ENCODE measurements around the gene VAV2.

The VAV2 gene

DNA sequence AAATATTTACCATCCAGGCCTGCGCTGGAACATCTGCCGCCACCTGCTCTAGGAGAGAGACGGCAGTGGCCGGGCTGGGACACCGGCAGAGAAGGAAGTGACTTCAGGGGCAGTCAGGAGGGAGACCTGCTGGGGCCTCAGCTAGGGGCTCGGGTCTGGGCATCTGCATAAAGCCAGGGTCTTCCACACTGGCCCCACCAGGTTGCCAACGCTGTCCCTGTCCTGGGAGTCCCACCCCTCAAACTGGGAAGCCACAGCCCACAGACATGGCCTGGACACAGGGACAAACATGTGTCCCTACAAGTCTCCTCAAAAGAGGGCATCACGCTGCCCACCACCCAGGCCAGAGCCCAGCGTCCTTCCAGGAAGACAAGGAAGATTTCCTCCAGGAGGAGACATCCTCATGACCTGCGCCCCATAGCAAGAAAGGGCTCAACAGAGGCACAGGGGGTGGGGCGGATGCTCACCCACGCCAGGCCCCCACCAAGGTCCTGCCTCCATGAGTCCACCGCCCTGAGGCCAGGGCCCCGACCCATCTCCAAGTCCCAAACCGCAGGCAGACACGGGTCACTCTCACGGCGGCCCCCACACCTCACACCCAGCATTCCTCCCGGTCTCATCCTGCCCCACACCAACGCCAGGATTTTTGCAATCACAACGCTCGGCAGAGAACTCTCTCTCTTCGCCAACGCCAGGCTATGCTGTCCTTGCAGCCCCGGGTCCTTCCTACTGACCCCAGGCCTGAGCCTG is 9.0 kb downstream of the VAV2 start:
- in situ Hi-C loops (cut with MboI; ENCODE audit: low sequenced_read_pairs): no loop called here

DNA sequence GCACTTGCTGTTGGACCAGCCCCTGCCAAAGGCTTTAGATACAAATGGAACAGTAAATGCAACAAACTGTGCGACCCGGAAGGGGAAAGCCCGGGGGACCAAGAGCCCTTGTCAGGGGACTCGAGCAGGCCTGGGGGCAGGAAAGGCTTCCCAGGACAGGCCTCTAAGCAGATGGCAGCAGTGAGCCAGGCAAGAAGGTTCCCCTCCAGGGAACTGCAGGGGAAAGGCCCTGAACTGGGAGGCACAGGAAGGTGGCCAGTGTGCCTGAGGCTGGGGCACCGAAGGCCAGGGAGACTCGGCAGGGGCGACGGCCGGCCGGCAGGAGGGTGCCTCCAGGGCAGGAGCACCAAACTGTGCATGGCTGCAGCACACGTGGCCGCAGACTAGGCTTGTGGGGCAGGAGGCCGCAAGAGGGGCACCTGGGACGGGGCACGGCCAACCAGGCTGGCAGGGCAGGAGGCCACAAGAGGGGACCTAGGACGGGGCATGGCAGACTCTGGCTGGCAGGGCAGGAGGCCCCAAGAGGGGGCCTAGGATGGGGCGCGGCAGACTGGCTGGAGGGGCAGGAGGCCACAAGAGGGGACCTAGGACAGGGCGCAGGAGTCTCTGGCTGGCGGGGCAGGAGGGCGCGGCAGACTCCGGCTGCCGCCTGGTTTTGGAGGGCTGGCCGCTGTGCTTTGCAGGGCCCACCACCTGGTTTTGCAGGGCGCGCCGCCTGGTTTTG is 10.0 kb downstream of the VAV2 start:
- in situ Hi-C loops (cut with MboI; ENCODE audit: low sequenced_read_pairs): no loop called here

DNA sequence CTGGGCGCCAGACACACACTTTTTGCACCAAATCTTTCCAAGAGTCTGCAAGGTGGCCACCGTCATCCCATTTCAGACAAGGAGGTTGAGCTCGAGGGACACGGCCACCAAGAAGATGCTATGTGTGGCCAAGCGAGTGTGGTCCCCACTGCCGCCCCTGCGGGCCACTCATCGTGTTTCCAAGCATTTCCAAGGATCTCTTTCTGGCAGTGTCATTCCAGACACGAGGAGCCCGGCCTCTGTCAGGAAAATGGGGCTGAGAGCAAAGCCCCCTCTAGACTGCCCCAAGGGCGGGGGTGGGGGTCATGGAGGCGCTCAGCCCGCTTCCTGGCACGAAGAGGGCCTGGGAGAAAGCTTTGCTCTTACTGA is 10.6 kb downstream of the VAV2 start:
- in situ Hi-C loops (cut with MboI; ENCODE audit: low sequenced_read_pairs): no loop called here

DNA sequence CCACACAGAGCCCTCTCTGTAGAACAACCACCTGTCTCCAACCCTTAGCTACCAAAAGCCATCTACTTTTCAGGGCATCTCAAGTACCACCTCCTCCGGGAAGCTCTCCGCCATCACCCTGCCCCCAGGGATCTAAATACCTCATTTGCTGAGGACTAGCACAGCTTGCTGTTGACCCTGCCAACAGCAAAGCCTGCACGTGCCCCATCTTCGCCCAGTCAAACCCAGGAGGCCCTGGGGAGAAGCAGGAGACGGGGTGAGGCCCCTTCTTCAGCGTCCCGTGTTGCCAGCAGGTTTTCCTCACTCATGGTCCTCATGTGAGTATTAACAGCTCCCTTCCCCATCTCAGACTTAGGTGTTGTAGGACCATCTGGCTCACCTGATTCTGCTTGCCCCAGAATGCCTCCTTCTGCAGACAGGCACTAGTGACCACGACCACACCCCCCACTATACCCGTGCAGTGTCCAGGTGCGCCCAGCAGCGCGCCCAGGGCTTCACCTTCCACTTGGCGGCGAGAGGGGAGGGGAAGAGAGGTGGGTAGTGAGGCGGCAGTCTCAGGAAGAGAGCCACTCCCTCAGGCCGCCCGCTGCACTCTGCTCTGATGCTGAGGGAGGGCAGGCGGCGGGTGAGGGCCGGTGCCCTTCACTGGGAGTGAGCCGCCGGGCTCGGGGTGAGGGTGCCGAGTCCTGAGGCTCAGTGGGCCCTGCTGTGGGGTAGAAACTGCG is 11.1 kb downstream of the VAV2 start:
- in situ Hi-C loops (cut with MboI; ENCODE audit: low sequenced_read_pairs): no loop called here

DNA sequence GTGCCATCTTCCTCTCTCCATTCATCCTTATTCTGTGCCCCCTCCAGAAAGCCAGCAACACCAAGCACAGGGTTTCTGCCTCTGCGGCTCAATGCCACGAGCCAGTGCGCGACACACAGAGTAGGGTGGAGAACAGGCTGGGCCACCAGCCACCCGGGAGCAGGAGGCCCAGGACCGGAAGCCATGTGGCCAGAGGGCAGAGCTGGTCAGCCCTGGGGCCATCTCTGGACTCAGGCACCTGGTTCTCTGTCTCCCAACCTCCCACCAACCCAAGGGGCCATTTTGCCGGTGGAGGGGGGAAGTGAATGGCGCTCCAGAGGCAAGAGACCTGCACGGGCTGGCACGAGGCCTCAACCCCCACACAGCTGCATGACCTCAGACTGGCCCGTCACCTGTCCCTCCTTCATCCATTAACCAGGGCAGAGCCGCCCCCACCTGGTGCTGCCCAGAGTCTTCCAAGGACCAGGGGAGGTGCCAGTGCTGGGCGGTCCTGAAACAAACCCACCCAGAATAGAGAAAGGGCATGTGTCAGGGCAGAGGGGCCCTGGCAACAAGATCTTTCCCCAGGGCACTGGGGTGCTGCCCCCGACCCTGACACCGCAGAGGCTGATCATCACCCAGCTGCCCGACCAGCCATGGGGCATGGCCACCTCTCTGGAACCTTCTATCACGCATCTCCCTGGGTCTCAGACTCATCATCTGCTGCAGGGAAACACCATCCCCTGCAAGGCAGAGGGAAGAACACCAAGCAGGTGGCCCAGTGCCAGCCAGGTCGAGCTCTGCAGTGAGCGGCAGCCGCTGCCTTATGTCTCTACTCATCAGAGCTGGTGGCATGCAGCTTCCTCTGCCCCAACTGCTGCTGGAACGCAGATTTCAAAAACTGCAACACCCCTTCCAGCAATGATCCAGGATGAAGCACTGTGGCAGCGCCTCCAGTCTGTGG is 11.9 kb downstream of the VAV2 start:
- in situ Hi-C loops (cut with MboI; ENCODE audit: low sequenced_read_pairs): no loop called here

- in situ Hi-C loops (cut with MboI; ENCODE audit: low sequenced_read_pairs): no loop called here
Measured at GRCh38 chr9:133979273-133979920, 12.7 kb downstream of the VAV2 start.

- in situ Hi-C loops (cut with MboI; ENCODE audit: low sequenced_read_pairs): no loop called here
Measured at GRCh38 chr9:133978899-133979272, 13.2 kb downstream of the VAV2 start.

- in situ Hi-C loops (cut with MboI; ENCODE audit: low sequenced_read_pairs): no loop called here
Measured at GRCh38 chr9:133978226-133978898, 13.8 kb downstream of the VAV2 start.

DNA sequence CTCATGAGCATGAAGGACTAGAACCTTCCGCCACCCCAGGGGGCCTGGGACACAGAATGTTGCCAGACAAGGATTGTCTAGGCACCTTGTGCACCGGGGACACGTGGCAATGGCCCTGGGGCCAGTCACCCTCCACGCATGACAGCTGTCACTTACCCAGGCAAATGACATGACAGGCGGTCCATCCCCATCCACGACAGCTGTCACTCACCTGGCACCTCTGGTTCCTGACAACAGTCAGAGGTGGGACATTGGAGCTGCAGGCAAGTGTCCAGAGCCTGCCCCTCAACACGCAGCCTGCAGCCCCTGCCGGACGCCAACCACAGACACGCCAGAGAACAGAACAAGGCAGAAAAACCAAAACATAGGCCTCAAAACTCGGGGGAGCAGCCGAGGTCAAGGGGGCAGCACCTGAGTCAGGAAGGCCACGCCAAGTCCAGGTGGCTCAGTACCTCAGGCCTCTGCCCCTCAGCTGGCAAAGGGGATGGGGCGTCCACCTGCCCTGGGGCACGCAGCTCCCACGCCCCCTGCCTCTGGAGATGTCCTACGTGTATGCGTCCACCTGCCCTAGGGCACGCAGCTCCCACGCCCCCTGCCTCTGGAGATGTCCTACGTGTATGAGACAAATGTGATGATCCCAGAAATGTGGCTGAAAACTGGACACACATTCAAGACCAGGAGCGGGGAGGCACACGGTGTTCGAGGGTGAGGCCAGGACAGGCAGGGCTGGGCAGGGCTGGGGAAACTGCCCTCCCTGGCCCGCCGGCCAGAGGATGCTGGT is 14.5 kb downstream of the VAV2 start:
- in situ Hi-C loops (cut with MboI; ENCODE audit: low sequenced_read_pairs): no loop called here

DNA sequence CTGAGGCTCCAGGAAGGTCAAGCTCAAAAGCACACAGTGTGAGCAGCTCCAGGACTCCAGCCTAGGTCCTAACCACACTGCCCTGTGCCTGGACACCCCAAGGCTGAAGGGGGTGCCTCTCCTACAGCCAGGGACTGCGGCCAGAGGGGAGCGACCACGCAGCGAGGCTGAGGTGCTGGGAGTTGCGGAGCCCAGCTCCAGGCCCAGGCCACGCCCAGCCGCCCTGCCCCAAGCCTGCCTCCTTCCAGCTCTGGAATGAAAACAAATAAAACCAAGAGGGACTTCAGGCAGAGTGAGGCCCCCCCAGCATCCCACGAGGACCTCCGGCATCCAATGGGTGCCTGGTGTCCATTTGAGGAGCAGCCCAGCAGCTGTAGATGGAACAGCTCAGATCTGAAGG is 15.2 kb downstream of the VAV2 start:
- in situ Hi-C loops (cut with MboI; ENCODE audit: low sequenced_read_pairs): no loop called here

DNA sequence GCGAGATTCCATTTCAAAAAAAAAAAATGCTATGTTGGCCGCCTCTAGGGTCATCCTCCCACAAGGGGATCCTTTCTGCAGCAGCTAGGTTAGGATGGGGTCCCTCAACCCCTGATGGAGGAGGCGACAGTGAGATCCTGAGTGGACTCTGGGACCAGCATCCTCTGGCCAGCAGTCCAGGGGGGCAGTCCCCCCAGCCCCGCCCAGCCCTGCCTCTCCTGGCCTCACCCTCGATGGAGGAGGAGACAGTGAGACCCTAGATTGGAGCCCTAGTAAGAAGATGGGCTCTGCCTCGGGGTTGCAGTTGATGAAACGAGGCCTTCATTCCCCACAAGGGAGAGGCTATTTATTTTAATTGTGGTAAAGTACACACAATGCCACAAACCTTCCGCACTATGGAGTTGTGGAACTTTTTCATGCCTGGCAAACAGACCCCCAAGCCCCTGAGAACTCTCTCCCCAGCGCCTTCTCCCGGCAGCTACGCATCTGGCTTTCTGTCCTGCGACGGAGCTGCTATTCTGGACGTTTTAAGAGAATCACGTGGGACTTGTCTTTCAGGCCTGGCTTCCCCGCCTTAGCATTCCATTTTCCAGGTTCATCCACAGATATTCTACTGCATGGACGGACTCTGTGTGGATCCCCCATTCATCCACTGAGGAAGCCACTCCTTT is 15.8 kb downstream of the VAV2 start:
- in situ Hi-C loops (cut with MboI; ENCODE audit: low sequenced_read_pairs): no loop called here

- in situ Hi-C loops (cut with MboI; ENCODE audit: low sequenced_read_pairs): no loop called here
Measured at GRCh38 chr9:133975511-133975910, 16.6 kb downstream of the VAV2 start.

GRCh38 chr9:133974631-133975341 is 17.3 kb downstream of the VAV2 start:
- in situ Hi-C loops (cut with MboI; ENCODE audit: low sequenced_read_pairs): no loop called here

DNA sequence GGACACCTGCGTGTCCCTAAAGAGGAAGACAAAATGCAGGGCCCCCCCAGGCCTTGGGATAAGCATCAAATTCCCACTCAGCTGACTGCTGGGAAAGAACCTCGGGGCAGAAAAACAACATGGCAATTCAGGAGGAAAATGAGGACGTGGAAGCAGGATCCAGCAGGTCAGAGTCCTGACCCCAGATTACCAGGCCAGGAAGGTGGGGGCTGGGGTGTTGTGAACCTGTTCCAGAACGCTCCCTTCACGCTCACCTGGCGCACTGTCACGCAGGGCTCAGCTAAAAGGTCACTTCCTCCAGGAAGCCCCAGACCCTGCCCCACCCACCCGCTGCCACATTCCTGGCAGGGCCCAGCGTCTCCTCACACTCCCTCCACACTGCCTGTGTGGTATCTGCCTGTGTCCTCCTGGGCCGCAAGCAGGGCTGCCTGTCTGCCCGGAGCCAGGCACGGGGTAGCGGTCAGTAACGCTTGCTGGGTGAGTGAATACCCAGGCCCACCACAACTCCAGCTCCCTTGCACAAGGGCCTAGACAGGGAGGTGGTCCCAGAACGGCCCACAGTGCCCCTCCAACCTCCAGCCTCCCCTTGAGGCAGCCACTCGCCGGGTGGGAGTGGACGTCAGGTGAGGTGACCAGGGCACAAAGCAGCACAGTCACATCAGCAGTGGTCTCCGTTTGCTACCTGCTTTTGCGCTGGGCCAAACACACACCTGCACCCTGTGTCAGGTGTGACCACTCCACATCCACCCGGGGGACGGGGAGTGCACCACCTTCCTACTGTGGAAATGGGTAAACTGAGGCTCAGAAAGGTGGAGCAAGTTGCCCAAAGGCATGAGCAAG is 18.1 kb downstream of the VAV2 start:
- in situ Hi-C loops (cut with MboI; ENCODE audit: low sequenced_read_pairs): no loop called here

- in situ Hi-C loops (cut with MboI; ENCODE audit: low sequenced_read_pairs): no loop called here
Measured at GRCh38 chr9:133973111-133973790, 18.9 kb downstream of the VAV2 start.

All from HL-60/S4 treated with retinoic acid at 250 ng/mL for 4 days and 3 days (cell line).